ENCODE results near the gene BBIP1.

DNA sequence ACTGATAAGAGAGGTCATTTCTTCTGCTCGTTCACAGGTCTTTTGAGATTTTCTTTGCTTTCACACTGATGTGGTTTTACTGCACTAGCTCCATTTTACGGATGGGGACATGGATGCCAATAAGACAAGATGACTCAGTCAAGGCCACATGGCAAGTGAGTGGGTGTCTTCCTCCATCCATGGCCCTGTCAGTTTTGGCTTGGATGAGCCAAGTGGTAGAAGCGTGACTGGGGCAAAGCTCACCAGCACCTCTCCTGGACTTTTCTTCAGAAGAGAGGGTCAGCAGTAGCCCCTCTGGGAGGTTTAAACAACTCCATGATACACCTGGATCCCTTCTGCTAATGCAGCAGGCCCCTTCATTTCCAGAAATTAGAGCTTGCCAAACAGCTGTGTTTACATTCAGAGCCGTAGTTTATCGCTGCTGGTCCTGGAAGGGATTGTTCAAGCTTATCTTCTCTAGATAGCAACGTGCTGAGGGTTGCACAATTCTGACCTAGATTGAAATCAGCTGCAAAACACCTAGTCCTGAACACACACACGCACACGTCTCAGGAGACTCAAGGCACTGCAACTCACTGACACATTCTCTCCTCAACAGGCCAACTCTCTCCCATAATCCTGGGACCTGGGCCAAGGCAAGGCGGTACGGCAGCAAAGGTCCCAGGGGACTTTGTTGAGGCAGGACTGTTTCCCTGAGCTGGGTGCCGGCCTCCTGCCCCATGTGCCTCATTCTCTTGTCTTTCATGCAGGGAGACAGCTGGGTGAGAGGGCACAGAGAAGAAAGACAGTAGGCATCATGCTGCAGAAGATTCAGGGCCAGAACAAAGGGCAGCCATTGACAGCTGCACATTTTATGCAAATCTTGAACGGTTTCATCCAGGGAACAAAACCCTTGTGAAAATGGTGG is 61.5 kb downstream of the BBIP1 start:
- TF ChIP-seq, protein P1, sequence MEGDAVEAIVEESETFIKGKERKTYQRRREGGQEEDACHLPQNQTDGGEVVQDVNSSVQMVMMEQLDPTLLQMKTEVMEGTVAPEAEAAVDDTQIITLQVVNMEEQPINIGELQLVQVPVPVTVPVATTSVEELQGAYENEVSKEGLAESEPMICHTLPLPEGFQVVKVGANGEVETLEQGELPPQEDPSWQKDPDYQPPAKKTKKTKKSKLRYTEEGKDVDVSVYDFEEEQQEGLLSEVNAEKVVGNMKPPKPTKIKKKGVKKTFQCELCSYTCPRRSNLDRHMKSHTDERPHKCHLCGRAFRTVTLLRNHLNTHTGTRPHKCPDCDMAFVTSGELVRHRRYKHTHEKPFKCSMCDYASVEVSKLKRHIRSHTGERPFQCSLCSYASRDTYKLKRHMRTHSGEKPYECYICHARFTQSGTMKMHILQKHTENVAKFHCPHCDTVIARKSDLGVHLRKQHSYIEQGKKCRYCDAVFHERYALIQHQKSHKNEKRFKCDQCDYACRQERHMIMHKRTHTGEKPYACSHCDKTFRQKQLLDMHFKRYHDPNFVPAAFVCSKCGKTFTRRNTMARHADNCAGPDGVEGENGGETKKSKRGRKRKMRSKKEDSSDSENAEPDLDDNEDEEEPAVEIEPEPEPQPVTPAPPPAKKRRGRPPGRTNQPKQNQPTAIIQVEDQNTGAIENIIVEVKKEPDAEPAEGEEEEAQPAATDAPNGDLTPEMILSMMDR (IDR thresholded peaks at IDR 0.05; ENCODE audit: low read length): no peak
- TF ChIP-seq EZH2 (IDR thresholded peaks at IDR 0.05; ENCODE audit: borderline replicate concordance, low read length): no peak

Measured in OCI-LY1 (cell line).